T-helper 2 cell treated with Interferon-gamma antibody and Interleukin-4, amounts not matched to agents 100 ng/mL and 5 ng/mL, for 36 hours (primary cell): ENCODE measurements around the gene MAP3K20. TPM values are rescaled to one million over a fixed set of nuclear protein-coding genes. Genes with fewer than 3 reads are reported as not detected.
"Not testable (repeated sequence)": the region's sequence is repeated elsewhere in the genome, so short reads cannot be mapped to it uniquely, and the experiment has no call there.

Experiments used
- intact Hi-C: fragments of 100-400 bp; cut with micrococcal nuclease; formaldehyde crosslinking; loops from one replicate; pipeline ENCODE4 v1.15.1; 2023
- total RNA-seq: library from RNA; stranded (reverse); gene quantifications from 2 replicates; pipeline ENCODE4 v1.2.3, GENCODE V29; 2022

The MAP3K20 gene
- total RNA-seq, 1 donor from 2014 or later: 17.1 TPM

GRCh38 chr2:173153301-173153885, 77.7 kb downstream of the MAP3K20 start:
- intact Hi-C loops: no loop called here

- intact Hi-C loops: no loop called here
Observed at GRCh38 chr2:173157676-173158293, 82.1 kb downstream of the MAP3K20 start.

GRCh38 chr2:173159791-173160463, 84.3 kb downstream of the MAP3K20 start:
- intact Hi-C loops: no loop called here

GRCh38 chr2:173160618-173161017, 85.0 kb downstream of the MAP3K20 start:
- intact Hi-C loops: no loop called here

- intact Hi-C loops: no loop called here
Observed at GRCh38 chr2:173161040-173161439, 85.4 kb downstream of the MAP3K20 start.

DNA sequence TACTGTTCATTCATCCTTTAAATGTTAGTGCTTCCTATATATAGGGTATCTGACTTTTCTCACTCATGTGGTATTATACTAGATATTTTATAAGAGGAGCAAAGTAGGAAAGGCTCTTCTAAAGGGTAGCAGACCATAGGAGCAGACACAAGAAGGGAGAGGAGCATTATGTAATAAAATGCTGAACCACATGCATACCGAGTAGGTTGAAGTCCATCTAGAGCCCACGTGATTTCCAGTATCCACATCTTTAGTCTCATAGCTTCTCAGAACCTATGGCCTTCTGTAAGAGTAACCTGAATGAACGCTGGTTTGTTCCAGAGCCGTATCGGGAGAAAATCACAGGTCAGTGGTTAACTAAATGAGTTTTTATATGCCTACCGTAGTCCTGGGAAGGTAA, 85.9 kb downstream of the MAP3K20 start:
- intact Hi-C loops: no loop called here

- intact Hi-C loops: not testable (repeated sequence)
Observed at GRCh38 chr2:173163357-173163756, 87.7 kb downstream of the MAP3K20 start.

DNA sequence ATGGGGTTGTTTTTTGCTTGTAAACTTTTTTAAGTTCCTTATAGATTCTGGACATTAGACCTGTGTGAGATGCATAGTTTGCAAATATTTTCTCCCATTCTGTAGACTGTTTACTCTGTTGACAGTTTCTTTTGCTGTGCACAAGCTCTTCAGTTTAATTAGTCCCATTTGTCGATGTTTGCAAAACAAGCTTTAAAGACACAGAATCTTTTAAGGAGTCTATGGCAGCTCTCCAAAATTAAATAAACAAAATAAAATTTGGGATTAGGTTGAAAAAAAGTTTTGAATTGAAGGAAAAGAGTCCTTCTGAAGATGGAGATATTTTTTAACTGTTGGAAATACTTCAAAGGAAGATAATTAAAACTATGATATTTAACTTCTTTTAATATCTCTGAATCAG, 88.8 kb downstream of the MAP3K20 start:
- intact Hi-C loops: no loop called here

DNA sequence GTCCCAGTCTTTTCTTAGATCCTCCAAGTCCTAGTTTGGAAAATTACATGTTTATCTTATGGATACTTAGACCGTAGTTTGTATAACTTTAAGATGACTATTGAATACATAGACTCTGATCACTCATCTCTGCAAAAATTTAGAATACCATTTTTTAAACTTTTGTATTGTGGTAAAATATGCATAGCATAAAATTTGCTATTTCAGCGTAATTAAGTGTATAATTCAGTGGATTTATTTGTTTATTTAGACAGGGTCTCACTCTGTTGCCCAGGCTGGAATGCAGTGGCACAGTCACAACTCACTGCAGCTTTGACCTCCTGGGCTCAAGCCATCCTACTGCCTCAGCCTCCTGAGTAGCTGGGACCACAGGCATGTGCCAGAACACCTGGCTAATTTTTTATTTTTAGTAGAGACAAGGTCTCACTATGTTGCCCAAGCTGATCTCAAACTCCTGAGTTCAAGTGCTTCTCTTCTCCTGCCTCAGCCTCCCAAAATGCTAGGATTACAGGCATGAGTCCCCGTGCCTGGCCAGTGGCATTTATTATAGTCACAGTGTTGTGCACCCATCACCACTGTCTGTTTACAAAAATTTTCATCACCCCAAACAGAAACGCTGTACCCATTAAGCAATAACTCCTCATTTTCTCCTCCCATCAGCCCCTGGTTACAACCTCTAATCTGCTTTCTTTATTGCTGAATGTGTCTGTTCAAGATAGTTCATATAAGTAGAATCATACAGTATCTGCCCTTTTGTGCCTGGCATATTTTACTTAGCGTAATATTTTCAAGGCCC, 90.0 kb downstream of the MAP3K20 start:
- intact Hi-C loops: no loop called here

DNA sequence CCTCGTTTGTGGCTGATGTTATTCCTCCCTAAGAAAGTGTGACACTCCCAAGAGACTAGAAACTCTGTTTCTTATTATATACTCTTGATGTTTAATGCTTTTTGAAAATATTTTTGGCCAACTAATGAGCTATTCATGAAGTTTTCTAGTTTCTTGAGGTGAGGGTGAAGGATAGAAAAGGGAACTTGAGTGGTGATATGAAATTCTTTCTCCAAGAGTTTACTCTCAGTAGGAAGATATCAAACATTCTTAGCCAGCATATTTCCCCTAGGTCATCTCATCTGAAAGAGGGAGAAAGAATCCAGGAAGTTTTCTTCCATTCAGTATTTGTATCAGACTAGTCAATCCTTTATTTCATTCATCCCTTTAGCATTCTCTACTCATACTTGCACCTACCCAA, 95.7 kb downstream of the MAP3K20 start:
- intact Hi-C loops: no loop called here

- intact Hi-C loops: no loop called here
Observed at GRCh38 chr2:173171924-173172643, 96.4 kb downstream of the MAP3K20 start.

DNA sequence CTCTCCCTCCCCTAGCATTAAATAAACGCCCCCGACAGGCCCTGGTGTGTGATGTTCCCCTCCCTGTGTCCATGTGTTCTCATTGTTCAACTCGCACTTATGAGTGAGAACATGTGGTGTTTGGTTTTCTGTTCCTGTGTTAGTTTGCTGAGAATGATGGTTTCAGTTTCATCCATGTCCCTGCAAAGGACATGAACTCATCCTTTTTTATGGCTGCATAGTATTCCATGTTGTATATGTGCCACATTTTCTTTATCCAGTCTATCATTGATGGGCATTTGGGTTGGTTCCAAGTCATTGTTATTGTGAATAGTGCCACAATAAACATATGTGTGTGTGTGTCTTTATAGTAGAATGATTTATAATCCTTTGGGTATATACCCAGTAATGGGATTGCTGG, 98.7 kb downstream of the MAP3K20 start:
- intact Hi-C loops: not testable (repeated sequence)

DNA sequence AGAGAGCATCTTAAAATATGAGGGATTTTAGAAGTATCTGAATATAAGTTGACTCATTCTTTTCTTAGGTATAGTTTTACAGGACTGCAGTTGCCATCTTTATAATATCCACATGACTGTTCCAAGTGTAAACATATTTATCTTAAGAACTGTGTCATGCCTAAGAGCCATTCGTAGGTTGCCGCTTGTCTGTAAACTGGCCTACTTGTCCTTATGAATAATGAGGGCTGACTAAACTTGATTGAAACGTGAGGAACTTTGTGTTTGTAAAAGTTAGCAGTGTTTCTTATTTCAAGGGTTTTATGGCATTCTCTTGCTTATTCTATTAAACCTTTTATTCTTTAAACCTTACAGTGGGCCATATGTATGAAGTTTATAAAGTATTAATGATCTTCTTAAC, 99.6 kb downstream of the MAP3K20 start:
- intact Hi-C loops: no loop called here

DNA sequence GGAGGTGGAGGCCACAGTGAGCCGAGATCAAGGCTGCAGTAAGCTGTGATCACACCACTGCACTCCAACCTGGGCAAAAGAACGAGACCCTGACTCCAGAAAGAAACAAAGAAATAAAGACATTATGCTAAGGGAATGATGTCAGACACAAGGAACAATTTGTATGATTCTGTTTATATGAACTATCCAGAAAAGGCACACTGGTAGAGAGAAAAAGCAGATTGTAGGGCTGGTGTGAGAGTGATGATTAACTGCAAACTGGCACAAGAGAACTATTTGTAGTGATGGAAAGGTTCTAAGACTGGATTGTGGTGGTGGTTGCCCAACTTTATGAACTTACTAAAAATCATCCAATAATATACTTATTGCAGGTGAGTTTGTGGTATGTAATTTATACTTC, 106.3 kb downstream of the MAP3K20 start:
- intact Hi-C loops: no loop called here

GRCh38 chr2:173184031-173185004, 108.7 kb downstream of the MAP3K20 start:
- intact Hi-C loops: no loop called here

DNA sequence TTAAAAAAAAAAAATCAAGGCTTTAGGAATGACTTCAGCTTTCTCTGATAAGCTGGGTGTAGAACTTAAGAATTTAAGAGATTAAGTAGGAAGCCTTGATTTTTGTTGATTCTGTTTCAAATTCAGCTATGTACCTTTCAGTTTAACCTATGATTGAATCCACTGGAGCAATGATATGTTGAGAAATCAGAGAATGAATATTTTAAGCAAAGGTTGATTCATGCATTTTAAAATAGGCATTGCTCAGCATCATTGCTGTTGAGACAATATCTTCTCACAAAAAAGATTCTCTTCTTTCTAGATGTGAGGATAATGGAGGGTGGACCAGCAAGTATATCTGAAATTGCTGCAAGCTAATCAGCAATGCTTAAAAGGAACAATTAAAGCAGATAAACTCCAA, 109.8 kb downstream of the MAP3K20 start:
- intact Hi-C loops: no loop called here

GRCh38 chr2:173187941-173188788, 112.5 kb downstream of the MAP3K20 start:
- intact Hi-C loops: no loop called here

DNA sequence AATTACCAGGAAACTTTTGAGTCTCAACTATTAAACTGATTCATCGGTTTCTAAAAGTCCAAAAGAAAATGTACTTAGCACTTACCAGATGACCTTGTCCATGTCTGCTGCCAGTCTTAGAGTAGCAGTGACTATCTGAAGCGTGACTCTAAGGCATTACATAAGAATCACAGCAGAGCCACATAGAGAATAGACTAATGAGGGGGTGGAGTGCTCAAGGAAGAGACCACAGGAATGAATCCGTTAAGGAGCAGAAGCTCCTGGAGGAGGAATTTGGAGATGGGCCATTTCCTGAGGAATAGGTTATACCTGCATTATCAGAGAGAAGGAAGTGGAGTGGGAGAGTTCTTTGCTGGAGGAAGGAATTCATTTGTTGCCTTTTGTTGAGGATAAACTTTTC, 116.0 kb downstream of the MAP3K20 start:
- intact Hi-C loops: no loop called here

DNA sequence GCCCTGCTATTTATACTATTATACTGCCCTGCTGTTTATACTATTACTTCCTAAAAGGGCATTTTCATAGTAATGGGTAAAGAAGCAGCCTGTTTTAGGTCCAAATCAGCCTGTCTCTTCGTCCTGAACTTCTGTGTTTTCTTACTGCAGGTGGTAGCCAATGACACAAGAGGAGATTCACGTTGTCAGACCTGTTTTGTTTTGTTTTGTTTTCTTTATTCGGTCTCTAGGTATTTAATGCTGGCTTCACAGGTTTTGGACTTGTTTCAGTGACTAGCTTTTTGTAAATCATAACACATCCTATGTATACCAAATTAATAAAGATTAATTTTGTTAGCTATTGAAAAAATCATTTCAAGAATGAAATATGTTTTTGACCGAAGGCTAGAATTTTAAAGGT, 116.4 kb downstream of the MAP3K20 start:
- intact Hi-C loops: no loop called here
